ENCODE data around the gene FAM117B. TPM values are rescaled to one million over a fixed set of nuclear protein-coding genes. Genes with fewer than 3 reads are reported as not detected.
"Not testable (repeated sequence)": the region's sequence is repeated elsewhere in the genome, so short reads cannot be mapped to it uniquely, and the experiment has no call there.

The FAM117B gene
- total RNA-seq, 1 donor from 2014 or later: 2.4 TPM

DNA sequence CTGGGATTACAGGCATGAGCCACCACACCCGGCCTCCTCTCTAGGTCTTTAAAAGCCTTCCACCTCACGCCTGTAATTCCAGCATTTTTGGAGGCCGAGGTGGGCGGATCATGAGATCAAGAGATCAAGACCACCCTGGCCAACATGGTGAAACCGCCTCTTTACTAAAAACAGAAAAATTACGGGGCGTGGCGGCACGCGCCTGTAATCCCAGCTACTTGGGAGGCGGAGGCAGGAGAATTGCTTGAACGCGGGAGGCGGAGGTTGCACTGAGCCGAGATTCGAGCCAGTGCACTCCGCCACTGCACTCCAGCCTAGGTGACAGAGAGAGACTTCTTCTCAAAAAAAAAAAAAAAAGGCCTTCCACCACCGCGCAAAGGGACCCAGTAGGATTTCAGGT, 1.3 kb upstream of the FAM117B start:
- intact Hi-C loops (cut with DNase I): loop anchor here (10.0 kb wide), 1 partner anchor 381 kb away; the partner anchor contains the start of gene NBEAL1
- no peak for DNase-seq (ENCODE audit: missing footprints)
- no peak for ATAC-seq

DNA sequence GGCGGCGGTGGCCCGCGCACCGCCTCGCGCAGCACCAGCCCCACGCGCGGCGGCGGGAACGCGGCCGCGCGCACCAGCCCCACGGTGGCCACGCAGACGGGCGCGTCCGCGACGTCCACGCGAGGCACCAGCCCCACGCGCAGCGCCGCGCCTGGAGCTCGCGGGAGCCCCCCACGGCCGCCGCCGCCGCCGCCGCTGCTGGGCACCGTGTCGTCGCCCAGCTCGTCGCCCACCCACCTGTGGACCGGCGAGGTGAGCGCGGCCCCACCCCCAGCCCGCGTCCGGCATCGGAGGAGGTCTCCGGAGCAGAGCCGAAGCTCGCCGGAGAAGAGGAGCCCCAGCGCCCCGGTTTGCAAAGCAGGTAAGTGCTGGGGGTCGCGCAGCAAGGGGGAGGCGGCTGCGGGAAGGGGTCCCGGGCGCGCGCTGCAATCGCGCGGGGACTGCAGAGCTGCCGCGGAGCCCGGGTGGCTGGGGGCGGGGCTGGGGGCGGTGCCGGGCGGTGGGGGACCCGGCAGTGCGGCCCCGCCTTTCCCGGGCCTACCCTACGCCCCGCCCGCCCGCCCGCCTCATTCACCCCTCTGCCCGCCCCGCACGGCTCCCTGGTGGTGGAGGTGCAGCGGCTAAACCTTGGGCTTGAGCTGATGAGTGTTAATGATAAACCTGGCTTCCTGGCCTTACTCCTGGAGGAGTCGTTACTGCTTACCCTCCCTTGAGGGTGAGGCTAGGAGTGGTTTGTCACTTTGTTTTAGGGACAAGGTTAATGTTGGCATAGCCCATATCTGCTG, 851 bp downstream of the FAM117B start:
- DNase-seq (ENCODE audit: missing footprints) (peak; percentile 89), ATAC-seq (peak; percentile 75)
- intact Hi-C loops (cut with DNase I): loop anchor here (10.0 kb wide), 1 partner anchor 379 kb away; the partner anchor contains the start of gene NBEAL1

DNA sequence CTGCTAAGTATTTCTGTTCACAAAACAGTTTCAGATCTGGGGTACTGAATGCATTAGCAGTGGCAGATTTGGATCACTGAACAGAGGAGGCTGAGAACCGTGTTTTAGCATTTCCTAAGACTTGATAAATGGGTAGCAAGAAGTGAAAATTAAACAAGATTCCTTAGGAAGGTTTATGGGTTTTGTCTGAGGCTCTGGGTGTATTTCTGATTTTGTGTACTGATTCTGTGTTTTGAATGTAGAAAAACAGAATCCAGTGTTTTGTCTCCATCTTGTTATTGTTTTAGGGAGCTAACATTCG, 1.4 kb downstream of the FAM117B start:
- no peak for DNase-seq (ENCODE audit: missing footprints)
- ATAC-seq: no peak
- intact Hi-C loops (cut with DNase I): loop anchor here (10.0 kb wide), 1 partner anchor 379 kb away; the partner anchor contains the start of gene NBEAL1

DNA sequence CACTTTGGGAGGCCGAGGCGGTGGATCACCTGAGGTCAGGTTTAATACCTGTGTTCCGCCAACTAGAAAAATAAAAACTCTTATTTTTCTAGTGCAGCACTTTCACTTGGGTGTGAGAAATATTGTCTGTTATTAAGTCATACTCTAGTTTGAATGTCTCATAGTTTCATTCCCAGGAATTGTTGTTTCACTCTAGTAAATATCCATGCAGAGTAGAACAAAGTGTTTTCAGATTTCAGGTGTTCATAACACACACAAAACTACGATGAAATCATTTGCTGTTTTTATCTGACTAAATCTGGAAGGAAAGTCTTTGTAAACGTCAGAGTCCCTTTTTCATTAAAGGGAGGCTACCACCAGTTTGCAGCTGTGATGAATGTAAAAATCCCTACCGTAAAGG, 4.0 kb downstream of the FAM117B start:
- intact Hi-C loops (cut with DNase I): loop anchor here (10.0 kb wide), 1 partner anchor 376 kb away; the partner anchor contains the start of gene NBEAL1
- ATAC-seq: no peak
- DNase-seq (ENCODE audit: missing footprints): no peak

DNA sequence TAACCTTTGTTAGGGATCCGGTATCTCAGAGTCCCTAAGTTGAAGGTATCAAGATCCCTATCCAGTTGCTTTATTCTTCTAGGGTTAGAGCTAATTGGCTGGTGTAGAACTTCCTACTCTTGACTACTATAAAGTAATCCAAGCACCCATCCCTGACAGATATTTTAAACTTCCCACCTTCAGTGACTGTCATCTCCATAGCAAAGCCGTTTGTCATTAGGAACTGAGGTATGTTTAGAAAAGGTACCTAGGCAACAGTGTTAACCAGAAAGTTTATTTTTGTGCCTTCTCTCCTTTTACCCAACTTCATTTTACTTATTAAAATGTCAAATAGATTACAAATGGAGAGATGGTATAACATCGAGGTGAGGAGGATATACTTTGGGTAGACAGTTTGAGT, 4.5 kb downstream of the FAM117B start:
- intact Hi-C loops (cut with DNase I): loop anchor here (10.0 kb wide), 1 partner anchor 376 kb away; the partner anchor contains the start of gene NBEAL1
- DNase-seq (ENCODE audit: missing footprints): no peak

DNA sequence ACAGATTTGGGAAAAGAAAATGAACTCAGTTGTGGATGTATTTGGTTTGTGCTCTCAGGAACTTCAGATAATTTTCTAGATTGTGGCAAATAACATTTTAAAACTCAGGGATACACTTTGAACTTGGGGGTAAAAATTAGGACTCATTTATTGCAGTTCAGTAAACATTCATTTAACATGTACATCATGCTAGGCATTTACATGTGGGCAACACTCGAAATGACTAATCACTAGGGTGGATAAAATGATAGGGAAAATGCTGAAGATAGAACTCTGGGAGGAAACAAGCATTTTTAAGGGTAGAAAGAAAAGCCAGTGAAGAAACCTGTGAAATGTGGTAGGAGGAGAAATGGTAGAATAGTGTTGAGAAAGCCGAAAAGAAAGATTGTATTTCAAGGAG, 7.8 kb downstream of the FAM117B start:
- no peak for ATAC-seq
- no peak for DNase-seq (ENCODE audit: missing footprints)
- intact Hi-C loops (cut with DNase I): no loop called here

More for the DNA sequence above, 4.5 kb downstream of the FAM117B start:
- ATAC-seq: no peak

DNA sequence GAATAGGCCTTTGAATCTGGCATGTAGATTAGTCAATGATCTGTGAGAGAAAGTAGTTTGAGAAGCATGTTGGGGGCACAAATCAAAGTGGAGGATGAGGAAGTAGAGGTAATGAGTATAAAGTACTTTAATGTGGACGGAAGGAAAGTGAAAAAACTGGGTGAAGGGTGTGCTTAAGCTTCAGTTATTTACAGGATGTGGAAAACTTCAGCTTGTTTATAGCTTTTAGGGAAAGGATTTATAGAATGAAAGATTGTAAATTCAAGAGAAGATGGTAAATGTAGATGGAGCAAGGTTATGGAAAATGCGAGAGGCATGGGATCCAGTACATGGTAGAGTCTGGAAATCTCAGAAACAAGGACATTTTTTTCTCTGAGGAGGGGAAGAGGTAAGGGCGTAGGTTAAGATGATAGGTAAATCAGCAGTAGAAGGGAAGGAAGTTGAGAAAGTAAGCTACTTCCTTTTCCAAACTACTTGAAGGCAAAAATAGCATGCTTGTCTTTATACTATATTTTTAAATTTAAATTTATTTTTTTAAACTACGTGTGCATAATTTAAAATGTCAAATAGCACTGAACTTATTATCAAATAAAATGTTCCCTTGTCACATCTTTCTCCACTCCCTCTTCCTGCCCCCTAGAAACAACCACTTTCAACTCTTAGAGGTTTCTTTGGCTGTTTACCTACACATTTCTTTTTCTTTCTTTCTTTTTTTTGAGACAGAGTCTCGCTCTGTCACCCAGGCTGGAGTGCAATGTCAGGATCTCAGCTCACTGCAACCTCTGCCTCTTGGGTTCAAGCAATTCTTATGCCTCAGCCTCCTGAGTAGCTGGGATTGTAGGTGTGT, 8.5 kb downstream of the FAM117B start:
- ATAC-seq (no peak), DNase-seq (ENCODE audit: missing footprints) (no peak)
- intact Hi-C loops (cut with DNase I): no loop called here

DNA sequence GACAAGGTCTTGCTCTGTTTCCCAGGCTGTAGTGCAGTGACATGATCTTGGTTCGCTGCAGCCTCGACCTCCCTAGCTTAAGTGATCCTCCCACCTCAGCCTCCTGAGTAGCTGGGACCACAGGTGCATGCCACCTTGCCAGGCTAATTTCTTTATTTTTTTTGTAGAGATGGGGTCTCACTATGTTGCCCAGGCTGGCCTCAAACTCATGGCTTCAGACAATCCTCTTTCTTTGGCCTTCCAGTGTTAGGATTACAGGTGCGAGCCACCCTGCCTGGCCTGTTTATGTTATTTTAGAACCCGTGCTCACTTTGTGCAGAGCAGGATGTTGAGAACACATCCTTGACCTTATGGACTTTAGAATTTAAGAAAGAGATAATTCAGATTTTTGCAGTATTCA, 17.4 kb downstream of the FAM117B start:
- no peak for ATAC-seq
- intact Hi-C loops (cut with DNase I): no loop called here
- DNase-seq (ENCODE audit: missing footprints): no peak

DNA sequence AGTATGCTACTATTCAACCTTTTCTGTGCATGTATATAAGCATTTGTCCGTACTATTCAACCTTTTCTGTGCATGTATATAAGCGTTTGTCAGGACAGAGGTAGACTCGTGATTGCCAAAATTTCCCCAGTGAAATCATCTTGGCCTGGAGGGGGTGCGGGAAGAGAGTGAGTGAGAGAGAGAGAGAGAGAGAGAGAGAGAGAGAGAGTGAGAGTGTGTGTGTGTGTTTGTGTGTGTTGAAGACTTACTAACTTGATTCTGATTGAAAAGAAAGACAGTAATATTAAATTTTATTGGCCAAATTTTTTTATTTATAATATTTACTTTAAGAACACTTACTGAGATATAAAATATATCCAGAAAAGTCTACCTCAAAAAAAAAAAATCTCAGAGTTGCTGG, 19.1 kb downstream of the FAM117B start:
- intact Hi-C loops (cut with DNase I): no loop called here

DNA sequence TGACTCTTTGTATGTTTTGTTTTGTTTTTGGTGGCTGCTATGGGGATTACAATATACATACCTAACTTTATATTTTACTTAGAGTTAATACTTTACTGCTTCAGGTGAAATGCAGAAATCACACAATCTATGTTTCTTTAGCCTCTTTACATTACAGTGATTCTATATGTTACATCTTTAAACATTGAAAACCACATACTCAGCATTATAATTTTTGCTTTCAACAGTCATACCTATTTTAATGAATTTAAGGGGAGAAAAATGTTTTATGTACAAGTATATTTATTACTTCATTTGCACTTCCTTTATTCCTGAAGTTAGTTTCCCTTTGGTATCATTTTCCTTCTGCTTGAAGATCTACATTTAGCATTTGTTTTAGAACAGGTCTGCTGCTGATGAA, 23.1 kb downstream of the FAM117B start:
- intact Hi-C loops (cut with DNase I): no loop called here

More for the DNA sequence above, 19.1 kb downstream of the FAM117B start:
- DNase-seq (ENCODE audit: missing footprints): no peak
- no peak for ATAC-seq

DNA sequence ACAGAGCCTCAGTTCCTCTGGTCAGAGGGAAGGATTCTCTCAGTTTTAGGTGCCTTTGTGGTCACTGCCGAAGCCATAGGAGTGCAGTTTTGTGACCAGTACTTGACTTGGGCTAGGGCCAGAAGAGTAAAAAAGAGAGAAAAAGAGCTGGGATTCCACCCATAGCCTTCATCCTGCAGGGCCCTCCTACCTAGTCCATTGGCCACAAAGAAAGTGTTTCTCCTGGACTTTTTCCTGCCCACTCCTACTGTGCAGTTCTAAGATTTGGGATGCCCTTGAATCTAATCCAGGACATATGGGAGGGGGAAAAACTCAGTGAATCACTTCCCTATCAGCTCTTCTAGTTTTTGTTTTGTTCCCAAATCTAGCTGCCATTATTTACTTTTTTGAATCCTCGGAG, 26.0 kb downstream of the FAM117B start:
- ATAC-seq (no peak), DNase-seq (ENCODE audit: missing footprints) (no peak)
- intact Hi-C loops (cut with DNase I): no loop called here

More for the DNA sequence above, 23.1 kb downstream of the FAM117B start:
- ATAC-seq: no peak
- DNase-seq (ENCODE audit: missing footprints): no peak

DNA sequence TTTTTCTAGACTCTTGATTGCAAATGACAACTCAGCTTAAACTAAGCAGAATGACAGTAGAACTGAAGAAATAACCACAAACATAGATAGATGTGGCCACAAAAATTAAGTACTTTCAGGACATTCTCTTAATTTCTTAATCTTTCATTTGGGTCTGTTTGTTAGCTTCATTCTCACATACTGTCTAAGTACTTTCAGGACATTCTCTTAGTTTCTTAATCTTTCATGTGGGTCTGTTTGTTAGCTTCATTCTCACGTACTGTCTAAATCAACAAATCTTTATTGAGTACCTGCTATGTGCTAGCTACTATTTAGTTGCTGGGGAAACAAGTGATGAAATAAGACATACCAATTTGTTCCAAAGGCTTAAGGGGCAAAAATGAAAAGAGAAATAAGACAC, 35.1 kb downstream of the FAM117B start:
- ATAC-seq (no peak), DNase-seq (ENCODE audit: missing footprints) (no peak)
- intact Hi-C loops (cut with DNase I): no loop called here

DNA sequence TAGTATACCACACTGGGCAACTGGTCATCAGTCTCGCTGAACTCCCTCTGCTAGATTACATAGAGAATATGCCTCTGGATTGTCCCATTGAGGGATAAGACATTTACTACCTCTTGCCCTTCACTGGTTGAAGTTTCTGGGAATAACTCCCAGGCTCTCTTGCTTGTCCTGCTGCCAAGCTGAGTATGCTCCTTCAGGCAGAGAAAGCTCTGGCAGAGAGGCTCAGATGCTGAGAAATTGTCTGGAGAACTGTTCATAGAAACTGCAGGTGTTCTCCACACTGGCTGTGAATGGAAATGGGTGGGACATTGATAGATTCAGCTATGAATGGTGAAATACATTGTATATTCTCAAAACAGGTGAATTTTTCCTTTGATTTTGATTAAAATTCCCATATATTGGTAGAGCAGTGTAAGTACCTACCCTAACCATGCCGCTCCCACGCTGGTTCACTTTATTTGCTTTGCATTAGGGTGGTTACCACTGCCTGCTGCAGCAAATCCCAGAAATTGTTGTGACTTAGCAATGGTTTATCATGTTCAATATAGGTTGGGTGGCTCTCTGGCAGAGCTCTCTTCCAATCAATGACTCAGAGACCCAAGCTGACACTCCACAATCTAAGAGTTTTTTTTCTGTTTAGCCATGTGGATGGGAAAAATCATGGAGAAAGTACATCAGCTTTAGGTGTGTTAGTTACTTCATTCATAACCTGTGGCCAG, 36.7 kb downstream of the FAM117B start:
- intact Hi-C loops (cut with DNase I): no loop called here
- no peak for ATAC-seq

DNA sequence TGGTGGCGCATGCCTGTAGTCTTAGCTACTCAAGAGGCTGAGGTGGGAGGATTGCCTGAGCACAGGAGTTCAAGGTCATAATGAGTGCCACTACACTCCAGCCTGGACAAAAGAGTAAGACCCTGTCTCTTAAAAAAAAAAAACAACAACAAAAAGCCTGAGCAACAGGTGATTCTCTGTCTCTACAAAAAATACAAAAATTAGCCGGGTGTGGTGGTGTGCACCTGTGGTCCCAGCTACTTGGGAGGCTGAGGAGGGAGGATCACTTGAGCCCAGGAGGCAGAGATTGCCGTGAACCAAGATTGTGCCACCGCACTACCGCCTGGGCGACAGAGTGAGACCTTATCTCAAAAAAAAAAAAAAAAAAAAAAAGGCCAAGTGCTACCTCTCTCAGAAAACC, 40.3 kb downstream of the FAM117B start:
- intact Hi-C loops (cut with DNase I); DNase-seq (ENCODE audit: missing footprints); ATAC-seq: not testable (repeated sequence)

More for the DNA sequence above, 36.7 kb downstream of the FAM117B start:
- DNase-seq (ENCODE audit: missing footprints): no peak

DNA sequence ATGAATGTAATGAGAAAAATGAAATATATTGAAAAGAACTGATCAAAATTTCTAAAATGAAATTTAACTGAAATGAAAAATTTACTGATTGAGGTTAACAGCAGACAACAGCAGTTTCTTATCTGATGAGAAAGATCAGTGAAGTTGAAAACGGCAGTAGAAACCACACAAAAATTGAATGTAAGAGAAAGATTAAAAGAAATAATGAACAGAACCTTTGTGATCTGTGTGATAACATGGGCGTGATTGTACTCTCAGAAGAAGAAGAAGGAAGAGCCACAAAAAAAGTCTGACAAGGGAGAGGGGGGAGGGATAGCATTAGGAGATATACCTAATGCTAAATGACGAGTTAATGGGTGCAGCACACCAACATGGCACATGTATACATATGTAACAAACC, 45.2 kb downstream of the FAM117B start:
- intact Hi-C loops (cut with DNase I): no loop called here
- DNase-seq (ENCODE audit: missing footprints) (no peak), ATAC-seq (no peak)

DNA sequence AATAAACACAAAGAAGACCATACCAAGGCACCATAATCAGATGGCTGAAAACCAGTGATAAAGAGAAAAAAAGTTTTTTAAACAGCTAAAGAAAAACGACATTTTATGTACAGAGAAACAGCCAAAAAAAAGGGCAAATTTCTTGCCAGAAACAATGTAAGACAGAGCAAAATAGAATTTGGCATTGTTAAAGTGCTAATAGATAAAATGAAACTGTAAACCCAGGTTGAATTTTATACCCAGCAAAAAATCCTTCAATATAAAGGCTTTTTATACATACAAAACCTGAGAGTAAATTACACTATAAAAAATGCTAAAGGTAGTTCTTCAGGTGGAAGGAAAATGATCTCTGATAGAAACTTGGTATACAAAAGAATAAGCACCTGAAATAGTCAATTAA, 45.7 kb downstream of the FAM117B start:
- ATAC-seq: no peak
- no peak for DNase-seq (ENCODE audit: missing footprints)
- intact Hi-C loops (cut with DNase I): no loop called here

DNA sequence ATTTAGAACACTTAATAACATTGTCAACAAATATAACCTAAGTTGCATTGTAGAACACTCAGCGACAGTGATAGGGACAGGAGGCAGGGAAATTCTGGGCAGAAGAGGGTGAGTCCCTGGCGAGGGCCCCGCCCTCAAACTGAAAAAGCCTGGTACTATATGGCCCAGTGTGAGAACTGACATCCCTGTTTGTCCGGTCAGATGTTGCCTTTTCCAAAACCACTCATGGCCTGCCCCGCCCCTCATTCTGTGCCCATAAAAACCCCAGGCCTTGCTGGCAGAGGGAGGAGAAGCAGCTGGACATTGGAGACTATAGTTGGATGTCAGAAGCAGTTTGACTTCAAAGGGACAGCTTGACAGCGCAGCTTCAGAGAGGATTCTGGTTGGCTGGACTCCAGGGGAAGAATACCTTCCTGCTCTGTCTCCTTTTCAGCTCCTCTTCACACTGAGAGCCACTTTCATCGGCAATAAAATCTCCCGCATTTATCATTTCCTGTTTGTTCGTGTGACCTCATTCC, 47.0 kb downstream of the FAM117B start:
- intact Hi-C loops (cut with DNase I): no loop called here
- ATAC-seq (no peak), DNase-seq (ENCODE audit: missing footprints) (no peak)

DNA sequence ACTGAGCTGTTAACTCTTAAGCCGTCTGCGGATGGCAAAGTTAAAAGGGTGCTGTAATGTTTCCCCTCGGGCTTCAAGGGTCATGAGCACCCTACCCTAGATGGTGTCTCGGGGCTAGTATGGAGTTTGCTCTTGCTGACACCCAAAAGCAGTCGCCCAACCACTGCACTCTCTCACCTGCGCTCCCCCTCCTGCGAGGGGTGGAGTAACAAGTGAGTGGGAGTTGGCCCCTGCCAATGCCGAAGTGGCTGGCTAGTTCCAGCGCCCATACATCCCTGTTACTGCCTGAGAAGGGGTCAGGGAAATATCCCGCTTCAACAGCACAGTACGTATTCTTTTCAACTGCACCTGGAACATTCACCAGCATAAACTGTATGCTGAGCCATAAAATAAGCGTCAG, 47.5 kb downstream of the FAM117B start:
- no peak for ATAC-seq
- intact Hi-C loops (cut with DNase I): no loop called here

DNA sequence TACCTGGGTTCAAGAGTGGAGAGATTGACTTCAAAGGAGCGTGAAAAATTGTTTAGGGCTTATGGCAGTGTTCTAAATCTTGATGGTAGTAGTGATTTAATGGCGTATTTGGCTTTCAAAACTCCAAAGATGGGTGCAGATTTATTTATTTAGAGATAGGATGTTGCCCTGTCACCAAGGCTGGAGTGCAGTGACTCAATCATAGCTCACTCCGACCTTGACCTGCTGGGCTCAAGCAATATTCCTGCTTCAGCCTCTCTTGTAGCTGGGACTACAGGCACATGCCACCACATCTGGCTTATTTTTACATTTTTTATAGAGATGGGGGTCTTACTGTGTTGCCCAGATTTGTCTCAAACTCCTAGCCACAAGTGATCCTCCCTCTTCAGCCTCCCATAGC, 52.5 kb downstream of the FAM117B start:
- intact Hi-C loops (cut with DNase I): no loop called here
- ATAC-seq: no peak

More for the DNA sequence above, 47.5 kb downstream of the FAM117B start:
- DNase-seq (ENCODE audit: missing footprints): no peak

More for the DNA sequence above, 52.5 kb downstream of the FAM117B start:
- DNase-seq (ENCODE audit: missing footprints): no peak

All from Right ventricle myocardium inferior (tissue), 1 donor.